ENCODE data around the gene TLCD3B. TPM values are rescaled to one million over a fixed set of nuclear protein-coding genes. Genes with fewer than 3 reads are reported as not detected.

TLCD3B gene
- total and polyA plus RNA-seq, 4 donors = 0.05 to 0.65 TPM; not detected in 2

DNA sequence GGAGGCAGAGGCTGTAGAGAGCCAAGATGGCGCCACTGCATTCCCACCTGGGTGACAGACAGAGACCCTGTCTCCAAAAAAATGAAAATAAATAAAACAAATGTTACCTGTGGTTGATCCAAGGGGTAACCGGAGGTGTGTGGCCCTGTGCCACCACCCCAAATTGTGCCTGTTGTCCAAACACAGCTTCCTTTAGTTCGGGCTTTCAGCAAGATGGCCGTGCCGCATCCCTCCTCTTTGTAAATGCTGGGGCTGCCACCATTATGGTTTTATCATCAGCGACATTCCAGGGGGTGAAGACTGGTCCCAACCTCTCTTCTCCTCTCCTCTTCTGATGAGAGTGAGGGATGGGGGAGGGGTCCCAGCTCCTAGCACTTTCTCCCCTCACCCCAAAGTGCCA lies 8.2 kb downstream of the TLCD3B start, which contains the start of gene C16orf92:
Gene C16orf92 (plus strand): TSS at position 312 of the 400 bp plus-strand sequence. CDS start 143 bp downstream, outside the sequence.
- H3K27me3 ChIP-seq (ENCODE audit: control insufficient read depth in 4 of 4, insufficient read depth in 4 of 4, low read length in 3 of 4) = no peaks in the 10 kb centered on the region
- no peaks in the 10 kb centered on the region for H3K9me3 ChIP-seq (ENCODE audit: control insufficient read depth in 4 of 4, low read length in 3 of 4)
- peaks cover 2 to 8% (median 4%) of the 10 kb centered on the region in 4 donors for H3K4me1 ChIP-seq (ENCODE audit: control insufficient read depth in 4 of 4, insufficient read depth in 4 of 4, low read length in 3 of 4)
- no peak within 1 kb of the TSS for H3K9ac ChIP-seq (ENCODE audit: low read depth in 1 of 2, low read length in 2 of 2)
- no peak for DNase-seq (ENCODE audit: low spot score)
- H3K4me3 ChIP-seq (ENCODE audit: low read depth in 1 of 3, low read length in 3 of 3) = no peak within 1 kb of the TSS
- 84% methylated on average over 6 of the region's 6 CpGs for WGBS
- H3K27ac ChIP-seq (ENCODE audit: low read depth in 1 of 2, low read length in 2 of 2) = no peak within 1 kb of the TSS
- no peaks in the 10 kb centered on the region for H3K36me3 ChIP-seq (ENCODE audit: control insufficient read depth in 4 of 4, insufficient read depth in 3 of 4, low read depth in 1 of 4, low read length in 3 of 4)
- TF ChIP-seq, protein P1, sequence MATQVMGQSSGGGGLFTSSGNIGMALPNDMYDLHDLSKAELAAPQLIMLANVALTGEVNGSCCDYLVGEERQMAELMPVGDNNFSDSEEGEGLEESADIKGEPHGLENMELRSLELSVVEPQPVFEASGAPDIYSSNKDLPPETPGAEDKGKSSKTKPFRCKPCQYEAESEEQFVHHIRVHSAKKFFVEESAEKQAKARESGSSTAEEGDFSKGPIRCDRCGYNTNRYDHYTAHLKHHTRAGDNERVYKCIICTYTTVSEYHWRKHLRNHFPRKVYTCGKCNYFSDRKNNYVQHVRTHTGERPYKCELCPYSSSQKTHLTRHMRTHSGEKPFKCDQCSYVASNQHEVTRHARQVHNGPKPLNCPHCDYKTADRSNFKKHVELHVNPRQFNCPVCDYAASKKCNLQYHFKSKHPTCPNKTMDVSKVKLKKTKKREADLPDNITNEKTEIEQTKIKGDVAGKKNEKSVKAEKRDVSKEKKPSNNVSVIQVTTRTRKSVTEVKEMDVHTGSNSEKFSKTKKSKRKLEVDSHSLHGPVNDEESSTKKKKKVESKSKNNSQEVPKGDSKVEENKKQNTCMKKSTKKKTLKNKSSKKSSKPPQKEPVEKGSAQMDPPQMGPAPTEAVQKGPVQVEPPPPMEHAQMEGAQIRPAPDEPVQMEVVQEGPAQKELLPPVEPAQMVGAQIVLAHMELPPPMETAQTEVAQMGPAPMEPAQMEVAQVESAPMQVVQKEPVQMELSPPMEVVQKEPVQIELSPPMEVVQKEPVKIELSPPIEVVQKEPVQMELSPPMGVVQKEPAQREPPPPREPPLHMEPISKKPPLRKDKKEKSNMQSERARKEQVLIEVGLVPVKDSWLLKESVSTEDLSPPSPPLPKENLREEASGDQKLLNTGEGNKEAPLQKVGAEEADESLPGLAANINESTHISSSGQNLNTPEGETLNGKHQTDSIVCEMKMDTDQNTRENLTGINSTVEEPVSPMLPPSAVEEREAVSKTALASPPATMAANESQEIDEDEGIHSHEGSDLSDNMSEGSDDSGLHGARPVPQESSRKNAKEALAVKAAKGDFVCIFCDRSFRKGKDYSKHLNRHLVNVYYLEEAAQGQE (IDR thresholded peaks at IDR 0.05) = no peak
- TF ChIP-seq HNF4G (IDR thresholded peaks at IDR 0.05) (no peak), RXRA (IDR thresholded peaks at IDR 0.05) (no peak), YY1 (IDR thresholded peaks at IDR 0.05) (no peak), EGR1 (IDR thresholded peaks at IDR 0.05; ENCODE audit: low read depth in 2 of 2) (no peak), RAD21 (IDR thresholded peaks at IDR 0.05) (no peak), SP1 (IDR thresholded peaks at IDR 0.05) (no peak), FOXA2 (IDR thresholded peaks at IDR 0.05) (no peak), TAF1 (conservative IDR thresholded peaks at IDR 0.05) (no peak), HNF4A (conservative IDR thresholded peaks at IDR 0.05) (no peak), JUND (IDR thresholded peaks at IDR 0.05) (no peak), NR2F2 (IDR thresholded peaks at IDR 0.05) (no peak), FOXA1 (IDR thresholded peaks at IDR 0.05) (no peak)
- TF ChIP-seq, protein P2, sequence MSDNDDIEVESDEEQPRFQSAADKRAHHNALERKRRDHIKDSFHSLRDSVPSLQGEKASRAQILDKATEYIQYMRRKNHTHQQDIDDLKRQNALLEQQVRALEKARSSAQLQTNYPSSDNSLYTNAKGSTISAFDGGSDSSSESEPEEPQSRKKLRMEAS (IDR thresholded peaks at IDR 0.05) = no peak
- TF ChIP-seq, protein P3, sequence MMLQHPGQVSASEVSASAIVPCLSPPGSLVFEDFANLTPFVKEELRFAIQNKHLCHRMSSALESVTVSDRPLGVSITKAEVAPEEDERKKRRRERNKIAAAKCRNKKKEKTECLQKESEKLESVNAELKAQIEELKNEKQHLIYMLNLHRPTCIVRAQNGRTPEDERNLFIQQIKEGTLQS (IDR thresholded peaks at IDR 0.05) = no peak

DNA sequence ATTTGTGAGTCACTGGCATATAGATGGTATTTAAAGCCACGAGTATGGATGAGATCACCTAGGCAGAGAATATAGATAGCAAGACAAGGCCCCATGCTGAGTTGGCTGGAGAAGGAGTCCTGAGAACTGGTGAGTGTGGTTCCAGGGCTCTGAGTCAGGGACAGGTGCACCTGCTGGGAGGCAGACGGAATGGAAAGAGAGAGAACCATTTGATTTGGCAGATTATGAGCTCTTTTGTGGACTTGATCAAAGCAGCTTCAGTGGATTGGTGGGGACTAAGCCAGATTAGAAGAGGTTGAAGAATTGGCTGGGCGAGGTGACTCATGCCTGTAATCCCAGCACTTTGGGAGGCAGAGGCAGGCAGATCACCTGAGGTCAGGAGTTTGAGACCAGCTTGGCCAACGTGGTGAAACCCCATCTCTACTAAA lies 12.3 kb downstream of the TLCD3B start:
- Histone ChIP-seq H3K9me3 (ENCODE audit: control insufficient read depth in 4 of 4, low read length in 3 of 4) (no peaks in the 10 kb centered on the region), H3K36me3 (ENCODE audit: control insufficient read depth in 4 of 4, insufficient read depth in 3 of 4, low read depth in 1 of 4, low read length in 3 of 4) (no peaks in the 10 kb centered on the region)
- 85% methylated on average over 4 of the region's 4 CpGs for WGBS

More for the DNA sequence above, 12.3 kb downstream of the TLCD3B start:
- Histone ChIP-seq H3K27me3 (ENCODE audit: control insufficient read depth in 4 of 4, insufficient read depth in 4 of 4, low read length in 3 of 4) (no peaks in the 10 kb centered on the region), H3K4me1 (ENCODE audit: control insufficient read depth in 4 of 4, insufficient read depth in 4 of 4, low read length in 3 of 4) (peaks cover 2 to 8% (median 4%) of the 10 kb centered on the region in 4 donors), H3K4me3 (ENCODE audit: low read depth in 1 of 3, low read length in 3 of 3) (no peak overlapping the region), H3K27ac (ENCODE audit: low read depth in 1 of 2, low read length in 2 of 2) (no peak overlapping the region), H3K9ac (ENCODE audit: low read depth in 1 of 2, low read length in 2 of 2) (no peak overlapping the region)
- no peak for TF ChIP-seq GABPA (IDR thresholded peaks at IDR 0.05 in 1 of 2, conservative IDR thresholded peaks at IDR 0.05 in 1 of 2)
- no peak for TF ChIP-seq HNF4A (conservative IDR thresholded peaks at IDR 0.05)
- TF ChIP-seq TAF1 (conservative IDR thresholded peaks at IDR 0.05) = no peak
- TF ChIP-seq NR2F2 (IDR thresholded peaks at IDR 0.05) = no peak
- TF ChIP-seq, protein P3 (IDR thresholded peaks at IDR 0.05) = no peak
- TF ChIP-seq YY1 (IDR thresholded peaks at IDR 0.05) = no peak
- TF ChIP-seq, protein P4, sequence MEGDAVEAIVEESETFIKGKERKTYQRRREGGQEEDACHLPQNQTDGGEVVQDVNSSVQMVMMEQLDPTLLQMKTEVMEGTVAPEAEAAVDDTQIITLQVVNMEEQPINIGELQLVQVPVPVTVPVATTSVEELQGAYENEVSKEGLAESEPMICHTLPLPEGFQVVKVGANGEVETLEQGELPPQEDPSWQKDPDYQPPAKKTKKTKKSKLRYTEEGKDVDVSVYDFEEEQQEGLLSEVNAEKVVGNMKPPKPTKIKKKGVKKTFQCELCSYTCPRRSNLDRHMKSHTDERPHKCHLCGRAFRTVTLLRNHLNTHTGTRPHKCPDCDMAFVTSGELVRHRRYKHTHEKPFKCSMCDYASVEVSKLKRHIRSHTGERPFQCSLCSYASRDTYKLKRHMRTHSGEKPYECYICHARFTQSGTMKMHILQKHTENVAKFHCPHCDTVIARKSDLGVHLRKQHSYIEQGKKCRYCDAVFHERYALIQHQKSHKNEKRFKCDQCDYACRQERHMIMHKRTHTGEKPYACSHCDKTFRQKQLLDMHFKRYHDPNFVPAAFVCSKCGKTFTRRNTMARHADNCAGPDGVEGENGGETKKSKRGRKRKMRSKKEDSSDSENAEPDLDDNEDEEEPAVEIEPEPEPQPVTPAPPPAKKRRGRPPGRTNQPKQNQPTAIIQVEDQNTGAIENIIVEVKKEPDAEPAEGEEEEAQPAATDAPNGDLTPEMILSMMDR (IDR thresholded peaks at IDR 0.05; ENCODE audit: low read depth, low read length, missing input control) = no peak
- TF ChIP-seq FOXA1 (IDR thresholded peaks at IDR 0.05) = no peak
- no peak for TF ChIP-seq FOXA2 (IDR thresholded peaks at IDR 0.05)
- TF ChIP-seq RXRA (IDR thresholded peaks at IDR 0.05) = no peak
- TF ChIP-seq, protein P5, sequence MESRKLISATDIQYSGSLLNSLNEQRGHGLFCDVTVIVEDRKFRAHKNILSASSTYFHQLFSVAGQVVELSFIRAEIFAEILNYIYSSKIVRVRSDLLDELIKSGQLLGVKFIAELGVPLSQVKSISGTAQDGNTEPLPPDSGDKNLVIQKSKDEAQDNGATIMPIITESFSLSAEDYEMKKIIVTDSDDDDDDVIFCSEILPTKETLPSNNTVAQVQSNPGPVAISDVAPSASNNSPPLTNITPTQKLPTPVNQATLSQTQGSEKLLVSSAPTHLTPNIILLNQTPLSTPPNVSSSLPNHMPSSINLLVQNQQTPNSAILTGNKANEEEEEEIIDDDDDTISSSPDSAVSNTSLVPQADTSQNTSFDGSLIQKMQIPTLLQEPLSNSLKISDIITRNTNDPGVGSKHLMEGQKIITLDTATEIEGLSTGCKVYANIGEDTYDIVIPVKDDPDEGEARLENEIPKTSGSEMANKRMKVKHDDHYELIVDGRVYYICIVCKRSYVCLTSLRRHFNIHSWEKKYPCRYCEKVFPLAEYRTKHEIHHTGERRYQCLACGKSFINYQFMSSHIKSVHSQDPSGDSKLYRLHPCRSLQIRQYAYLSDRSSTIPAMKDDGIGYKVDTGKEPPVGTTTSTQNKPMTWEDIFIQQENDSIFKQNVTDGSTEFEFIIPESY (IDR thresholded peaks at IDR 0.05) = no peak
- no peak for TF ChIP-seq SP1 (IDR thresholded peaks at IDR 0.05)
- TF ChIP-seq EGR1 (IDR thresholded peaks at IDR 0.05; ENCODE audit: low read depth in 2 of 2) = no peak
- no peak for TF ChIP-seq JUND (IDR thresholded peaks at IDR 0.05)
- TF ChIP-seq HNF4G (IDR thresholded peaks at IDR 0.05) = no peak
- TF ChIP-seq, protein P2 (IDR thresholded peaks at IDR 0.05) = no peak
- no peak for TF ChIP-seq RAD21 (IDR thresholded peaks at IDR 0.05)
- TF ChIP-seq, protein P1 (IDR thresholded peaks at IDR 0.05) = no peak
- DNase-seq (ENCODE audit: low spot score) = no peak
